Transverse colon (tissue), 4 donors: ENCODE data around the gene CACNA1E.

Experiments used
- CTCF ChIP-seq, 5 experiments: fragments of 200-600 bp in 3 of 5; fragments of 450-650 bp in 2 of 5; sonication (generic) in 3 of 5; IDR thresholded peaks; 1 replicate in 2 of 5; 2 replicates in 3 of 5; pipeline ENCODE4 v1.5.1; 2016 to 2017; ENCODE audit warnings: antibody characterized with exemption in 5 of 5, inconsistent platforms in 3 of 5, mild to moderate bottlenecking in 2 of 5, moderate library complexity in 1 of 5
- POLR2A ChIP-seq: fragments of 450-650 bp; IDR thresholded peaks from one replicate; pipeline ENCODE4 v1.6.1; 2016; ENCODE audit warnings: antibody characterized with exemption, mild to moderate bottlenecking, moderate library complexity
- POLR2AphosphoS5 ChIP-seq, 3 donors: sonication (generic); formaldehyde crosslinking; IDR thresholded peaks; one replicate each; pipeline ENCODE4 v1.6.1; 2016; ENCODE audit warnings: antibody characterized with exemption in 3 of 3

- TF ChIP-seq CTCF (IDR thresholded peaks at IDR 0.05) (no peak), POLR2A (no peak), POLR2AphosphoS5 (IDR thresholded peaks at IDR 0.05) (no peak)
Measured at GRCh38 chr1:181659321-181659957, 176.1 kb downstream of the CACNA1E start.
